ENCODE results near the gene IMMP2L. TPM values are rescaled to one million over a fixed set of nuclear protein-coding genes. Genes with fewer than 3 reads are reported as not detected.

Gene IMMP2L
- total RNA-seq, 1 donor from 2014 or later, result 11.9 TPM

DNA sequence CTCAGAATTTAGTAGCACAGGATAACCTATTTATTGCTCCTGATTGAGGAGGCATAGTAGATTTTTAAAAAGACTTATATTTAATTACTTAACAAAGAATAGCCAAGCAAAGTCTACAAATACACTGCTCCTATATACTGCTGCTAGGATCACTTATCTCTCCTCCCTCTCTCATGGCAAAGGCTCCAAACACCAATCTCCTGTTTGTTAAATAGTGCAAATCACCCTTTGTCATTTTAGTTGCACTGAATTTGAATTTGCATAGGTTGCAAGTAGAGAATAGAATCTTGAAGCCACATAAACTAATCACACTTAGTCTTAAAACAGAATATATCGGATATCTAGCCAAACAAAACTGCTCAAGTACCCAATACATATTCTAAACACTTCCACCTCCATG lies 690.4 kb downstream of the IMMP2L start:
- H3K27me3 Mint-ChIP-seq (ENCODE audit: low read depth), result no peaks in the 10 kb centered on the region
- H3K9me3 Mint-ChIP-seq, result no peaks in the 10 kb centered on the region
- no peak overlapping the region for H3K27ac Mint-ChIP-seq (ENCODE audit: unreplicated experiment)
- no peak for DNase-seq (ENCODE audit: low read depth, low spot score)
- TF ChIP-seq, protein P1, sequence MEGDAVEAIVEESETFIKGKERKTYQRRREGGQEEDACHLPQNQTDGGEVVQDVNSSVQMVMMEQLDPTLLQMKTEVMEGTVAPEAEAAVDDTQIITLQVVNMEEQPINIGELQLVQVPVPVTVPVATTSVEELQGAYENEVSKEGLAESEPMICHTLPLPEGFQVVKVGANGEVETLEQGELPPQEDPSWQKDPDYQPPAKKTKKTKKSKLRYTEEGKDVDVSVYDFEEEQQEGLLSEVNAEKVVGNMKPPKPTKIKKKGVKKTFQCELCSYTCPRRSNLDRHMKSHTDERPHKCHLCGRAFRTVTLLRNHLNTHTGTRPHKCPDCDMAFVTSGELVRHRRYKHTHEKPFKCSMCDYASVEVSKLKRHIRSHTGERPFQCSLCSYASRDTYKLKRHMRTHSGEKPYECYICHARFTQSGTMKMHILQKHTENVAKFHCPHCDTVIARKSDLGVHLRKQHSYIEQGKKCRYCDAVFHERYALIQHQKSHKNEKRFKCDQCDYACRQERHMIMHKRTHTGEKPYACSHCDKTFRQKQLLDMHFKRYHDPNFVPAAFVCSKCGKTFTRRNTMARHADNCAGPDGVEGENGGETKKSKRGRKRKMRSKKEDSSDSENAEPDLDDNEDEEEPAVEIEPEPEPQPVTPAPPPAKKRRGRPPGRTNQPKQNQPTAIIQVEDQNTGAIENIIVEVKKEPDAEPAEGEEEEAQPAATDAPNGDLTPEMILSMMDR (conservative IDR thresholded peaks at IDR 0.05), result no peak
- peaks cover 3% of the 10 kb centered on the region for H3K36me3 Mint-ChIP-seq (ENCODE audit: low read depth)
- peaks cover 7% of the 10 kb centered on the region for H3K4me1 Mint-ChIP-seq
- no peak overlapping the region for H3K4me3 Mint-ChIP-seq

DNA sequence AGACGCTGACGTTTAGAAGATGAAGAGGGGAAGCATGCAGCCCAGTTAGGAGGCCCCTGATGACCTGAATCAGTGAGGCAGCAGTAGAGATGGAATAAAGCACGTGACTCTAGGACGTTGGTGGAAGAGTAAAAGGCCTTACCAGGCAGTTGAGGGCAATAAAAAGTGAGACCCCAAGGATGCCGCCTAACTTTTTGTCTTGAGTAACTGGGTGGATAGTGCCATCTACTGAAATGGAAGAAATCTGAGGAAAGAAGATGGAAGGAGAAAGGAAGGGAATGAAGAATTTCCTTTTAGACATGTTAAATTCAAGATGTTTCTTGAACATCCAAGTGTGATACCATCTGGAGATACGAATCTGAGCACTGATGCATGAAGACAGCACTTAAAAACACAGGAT lies 691.4 kb downstream of the IMMP2L start:
- no peak for DNase-seq (ENCODE audit: low read depth, low spot score)
- Mint-ChIP-seq H3K36me3 (ENCODE audit: low read depth) (peaks cover 3% of the 10 kb centered on the region), H3K4me1 (peaks cover 9% of the 10 kb centered on the region), H3K4me3 (no peak overlapping the region), H3K9me3 (no peaks in the 10 kb centered on the region), H3K27ac (ENCODE audit: unreplicated experiment) (no peak overlapping the region), H3K27me3 (ENCODE audit: low read depth) (no peaks in the 10 kb centered on the region)
- TF ChIP-seq, protein P1 (conservative IDR thresholded peaks at IDR 0.05), result no peak

DNA sequence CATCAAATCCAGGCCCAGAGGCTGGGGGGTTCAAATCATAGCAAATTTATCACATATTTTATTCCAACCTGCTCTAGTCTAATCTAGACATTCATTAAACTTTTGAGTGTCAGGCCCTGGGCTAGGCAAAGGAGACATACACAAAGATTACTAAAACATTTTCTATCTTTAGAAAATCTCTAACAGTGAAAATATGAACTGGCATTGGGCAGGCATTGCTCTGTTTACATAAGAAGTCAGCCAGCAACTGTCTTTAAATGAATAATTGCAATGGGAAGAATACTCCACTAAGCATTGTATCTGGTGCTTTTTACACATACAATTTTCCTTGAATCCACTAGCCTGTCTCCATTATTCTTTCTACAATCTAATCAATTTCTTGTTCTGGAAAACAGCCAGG lies 693.8 kb downstream of the IMMP2L start:
- H3K9me3 Mint-ChIP-seq, result no peaks in the 10 kb centered on the region
- peaks cover 10% of the 10 kb centered on the region for H3K4me1 Mint-ChIP-seq
- H3K27ac Mint-ChIP-seq (ENCODE audit: unreplicated experiment), result no peak overlapping the region
- TF ChIP-seq, protein P1 (conservative IDR thresholded peaks at IDR 0.05), result no peak
- no peak overlapping the region for H3K4me3 Mint-ChIP-seq
- H3K27me3 Mint-ChIP-seq (ENCODE audit: low read depth), result no peaks in the 10 kb centered on the region
- DNase-seq (ENCODE audit: low read depth, low spot score), result no peak
- H3K36me3 Mint-ChIP-seq (ENCODE audit: low read depth), result peaks cover 3% of the 10 kb centered on the region

DNA sequence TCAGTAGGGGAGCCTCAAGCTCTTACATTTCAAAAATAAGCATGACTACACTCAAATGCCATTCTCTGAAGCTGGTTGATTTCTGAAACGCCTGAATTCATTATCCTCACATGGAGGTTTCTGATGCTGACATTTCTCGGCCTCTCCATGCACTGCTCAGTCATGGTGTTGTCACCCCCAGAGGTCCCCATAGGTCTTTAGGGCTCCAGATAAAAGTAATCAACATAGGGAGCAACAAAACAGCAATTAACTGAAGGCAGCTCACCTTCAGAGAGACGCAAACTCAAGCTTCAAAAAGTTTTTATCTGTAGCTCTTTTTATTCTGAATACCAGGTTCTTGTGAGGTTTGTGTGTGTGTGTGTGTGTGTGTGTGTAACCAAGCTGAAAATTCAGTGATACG lies 694.5 kb downstream of the IMMP2L start:
- Mint-ChIP-seq H3K4me3 (no peak overlapping the region), H3K27ac (ENCODE audit: unreplicated experiment) (no peak overlapping the region), H3K27me3 (ENCODE audit: low read depth) (no peaks in the 10 kb centered on the region), H3K4me1 (peaks cover 10% of the 10 kb centered on the region), H3K36me3 (ENCODE audit: low read depth) (peaks cover 3% of the 10 kb centered on the region), H3K9me3 (no peaks in the 10 kb centered on the region)
- TF ChIP-seq, protein P1 (conservative IDR thresholded peaks at IDR 0.05), result no peak
- DNase-seq (ENCODE audit: low read depth, low spot score), result no peak

DNA sequence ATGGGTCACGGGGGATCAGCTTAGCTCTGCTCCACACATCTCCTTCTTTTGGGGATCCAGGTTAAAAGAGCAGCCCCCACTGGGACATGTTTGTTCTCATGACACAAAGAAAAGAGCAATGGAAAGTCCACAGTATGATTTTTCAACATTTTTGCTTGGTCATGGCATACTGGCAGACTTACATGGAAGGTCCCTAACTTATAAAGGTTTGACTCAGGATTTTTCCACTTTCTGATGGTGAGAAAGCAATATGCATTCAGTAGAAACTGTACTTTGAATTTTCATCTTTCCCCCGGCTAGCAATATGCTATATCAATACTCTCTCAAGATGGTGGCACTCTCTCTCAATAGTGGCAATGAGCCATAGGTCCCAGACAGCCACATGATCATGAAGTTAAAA lies 699.0 kb downstream of the IMMP2L start:
- H3K36me3 Mint-ChIP-seq (ENCODE audit: low read depth), result peaks cover 3% of the 10 kb centered on the region
- H3K9me3 Mint-ChIP-seq, result no peaks in the 10 kb centered on the region
- H3K4me1 Mint-ChIP-seq, result peaks cover 10% of the 10 kb centered on the region

More for the DNA sequence above, 699.0 kb downstream of the IMMP2L start:
- Mint-ChIP-seq H3K4me3 (no peak overlapping the region), H3K27me3 (ENCODE audit: low read depth) (no peaks in the 10 kb centered on the region), H3K27ac (ENCODE audit: unreplicated experiment) (no peak overlapping the region)
- DNase-seq (ENCODE audit: low read depth, low spot score), result no peak
- TF ChIP-seq, protein P1 (conservative IDR thresholded peaks at IDR 0.05), result no peak
